Tibial nerve (tissue), 4 donors: ENCODE data around the gene TPPP. TPM values are rescaled to one million over a fixed set of nuclear protein-coding genes. Genes with fewer than 3 reads are reported as not detected.

Source experiments
- DNase-seq, 2 donors: peaks; one replicate each; pipeline ENCODE4 v3.0.0-alpha.2; 2019; ENCODE audit warnings: low spot score in 2 of 2
- H3K27ac ChIP-seq, 4 donors: fragments of 200-600 bp; sonication (generic) in 3 of 4; one replicate each; pipeline ENCODE4 v1.5.1; 2017 to 2019; ENCODE audit warnings: mild to moderate bottlenecking in 1 of 4
- H3K27me3 ChIP-seq, 2 donors: fragments of 200-600 bp; sonication (generic) in 1 of 2; one replicate each; pipeline versions ENCODE4 v1.5.1 to v1.6.0; 2017 to 2019
- H3K36me3 ChIP-seq, 3 donors: fragments of 200-600 bp; sonication (generic); one replicate each; pipeline ENCODE4 v1.5.1; 2018 to 2019
- H3K4me1 ChIP-seq, 4 donors: fragments of 200-600 bp; sonication (generic) in 3 of 4; one replicate each; pipeline ENCODE4 v1.5.1; 2017 to 2019
- H3K4me3 ChIP-seq, 4 donors: fragments of 200-600 bp; sonication (generic) in 3 of 4; one replicate each; pipeline ENCODE4 v1.5.1; 2017 to 2019; ENCODE audit warnings: mild to moderate bottlenecking in 1 of 4, moderate library complexity in 1 of 4
- H3K9me3 ChIP-seq, 4 donors: fragments of 200-600 bp; sonication (generic) in 3 of 4; one replicate each; pipeline ENCODE4 v1.5.1; 2017 to 2019
- EP300 ChIP-seq, 2 donors: sonication (generic); formaldehyde crosslinking; IDR thresholded peaks; one replicate each; pipeline ENCODE4 v1.6.1; 2017; ENCODE audit warnings: antibody characterized with exemption in 2 of 2, mild to moderate bottlenecking in 1 of 2
- POLR2A ChIP-seq, 2 donors: fragments of 450-650 bp; IDR thresholded peaks; one replicate each; pipeline ENCODE4 v1.6.1; 2017; ENCODE audit warnings: antibody characterized with exemption in 2 of 2, mild to moderate bottlenecking in 2 of 2, moderate library complexity in 2 of 2
- WGBS, 2 donors: methylation state at CpG; one replicate each; pipeline ENCODE4 v1.1.5; 2018; 5-methylcytosine and 5-hydroxymethylcytosine counted together
- total RNA-seq, 4 donors: library from RNA; depleted of rRNA; stranded (reverse); fragments of >200 nt; gene quantifications; one replicate each; pipeline ENCODE4 v1.1.0, GENCODE V29; 2016
- TF ChIP-seq, protein P1 (sequence below), 5 experiments: fragments of 200-600 bp in 3 of 5; fragments of 450-650 bp in 2 of 5; sonication (generic) in 3 of 5; IDR thresholded peaks; one replicate each; pipeline ENCODE4 v1.5.1; 2016 to 2019; ENCODE audit warnings: antibody characterized with exemption in 5 of 5, mild to moderate bottlenecking in 3 of 5, moderate library complexity in 2 of 5

TPPP gene
- total RNA-seq, 4 donors from 2014 or later = 1.7 to 5.5 (median 4.0) TPM

DNA sequence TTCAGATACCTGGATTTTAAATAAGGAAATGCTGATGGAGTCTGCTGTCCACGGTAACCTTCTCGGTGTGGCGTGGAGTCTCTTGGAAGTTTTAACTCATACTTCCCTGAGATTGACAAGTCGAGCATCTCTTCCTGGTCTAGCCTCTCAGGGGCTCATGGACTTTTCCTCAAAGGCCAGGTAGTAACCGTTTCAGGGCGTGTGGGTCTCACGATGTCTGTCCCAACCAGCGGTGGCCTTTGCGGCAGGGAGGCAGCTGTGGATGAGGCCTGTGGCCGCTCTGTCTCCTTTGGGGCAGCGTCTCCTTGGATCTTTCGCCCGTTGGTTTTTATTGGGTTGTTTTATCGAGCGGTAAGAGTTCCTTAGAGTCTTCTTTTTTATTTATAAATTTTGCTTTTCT is 48.2 kb downstream of the TPPP start:
- TF ChIP-seq, protein P1, sequence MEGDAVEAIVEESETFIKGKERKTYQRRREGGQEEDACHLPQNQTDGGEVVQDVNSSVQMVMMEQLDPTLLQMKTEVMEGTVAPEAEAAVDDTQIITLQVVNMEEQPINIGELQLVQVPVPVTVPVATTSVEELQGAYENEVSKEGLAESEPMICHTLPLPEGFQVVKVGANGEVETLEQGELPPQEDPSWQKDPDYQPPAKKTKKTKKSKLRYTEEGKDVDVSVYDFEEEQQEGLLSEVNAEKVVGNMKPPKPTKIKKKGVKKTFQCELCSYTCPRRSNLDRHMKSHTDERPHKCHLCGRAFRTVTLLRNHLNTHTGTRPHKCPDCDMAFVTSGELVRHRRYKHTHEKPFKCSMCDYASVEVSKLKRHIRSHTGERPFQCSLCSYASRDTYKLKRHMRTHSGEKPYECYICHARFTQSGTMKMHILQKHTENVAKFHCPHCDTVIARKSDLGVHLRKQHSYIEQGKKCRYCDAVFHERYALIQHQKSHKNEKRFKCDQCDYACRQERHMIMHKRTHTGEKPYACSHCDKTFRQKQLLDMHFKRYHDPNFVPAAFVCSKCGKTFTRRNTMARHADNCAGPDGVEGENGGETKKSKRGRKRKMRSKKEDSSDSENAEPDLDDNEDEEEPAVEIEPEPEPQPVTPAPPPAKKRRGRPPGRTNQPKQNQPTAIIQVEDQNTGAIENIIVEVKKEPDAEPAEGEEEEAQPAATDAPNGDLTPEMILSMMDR (IDR thresholded peaks at IDR 0.05) = no peak
- TF ChIP-seq POLR2A (IDR thresholded peaks at IDR 0.05) (no peak), EP300 (IDR thresholded peaks at IDR 0.05) (no peak)
- H3K27ac ChIP-seq = no peak overlapping the region
- DNase-seq = no peak
- H3K9me3 ChIP-seq = no peaks in the 10 kb centered on the region
- H3K36me3 ChIP-seq = peaks cover 0 to 73% (median 6%) of the 10 kb centered on the region in 3 donors
- no peaks in the 10 kb centered on the region for H3K4me1 ChIP-seq
- WGBS, 2 donors = 92 to 93% methylated on average over 15 of the region's 15 CpGs
- no peak overlapping the region for H3K4me3 ChIP-seq
- H3K27me3 ChIP-seq = no peaks in the 10 kb centered on the region

DNA sequence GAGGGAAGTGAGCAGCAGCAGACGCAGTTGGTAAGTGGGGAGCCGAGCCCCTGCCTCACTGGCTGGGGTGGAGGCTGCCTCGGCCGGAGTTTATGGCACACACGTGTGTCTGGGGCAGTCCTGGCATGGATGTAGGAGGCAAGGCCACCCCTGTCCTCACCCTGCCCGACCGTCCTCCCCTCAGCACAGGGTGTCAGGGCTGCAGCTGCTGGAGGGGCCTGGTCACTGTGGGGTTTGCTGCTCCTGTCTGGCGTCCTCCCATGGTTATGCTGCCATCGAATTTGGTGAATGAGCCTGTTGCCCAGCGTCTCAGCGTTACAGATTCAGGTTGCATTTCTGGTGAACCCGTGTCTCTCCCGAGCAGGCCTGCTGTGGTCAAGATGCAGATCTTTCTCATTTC is 48.6 kb downstream of the TPPP start:
- peaks cover 0 to 77% (median 6%) of the 10 kb centered on the region in 3 donors for H3K36me3 ChIP-seq

DNA sequence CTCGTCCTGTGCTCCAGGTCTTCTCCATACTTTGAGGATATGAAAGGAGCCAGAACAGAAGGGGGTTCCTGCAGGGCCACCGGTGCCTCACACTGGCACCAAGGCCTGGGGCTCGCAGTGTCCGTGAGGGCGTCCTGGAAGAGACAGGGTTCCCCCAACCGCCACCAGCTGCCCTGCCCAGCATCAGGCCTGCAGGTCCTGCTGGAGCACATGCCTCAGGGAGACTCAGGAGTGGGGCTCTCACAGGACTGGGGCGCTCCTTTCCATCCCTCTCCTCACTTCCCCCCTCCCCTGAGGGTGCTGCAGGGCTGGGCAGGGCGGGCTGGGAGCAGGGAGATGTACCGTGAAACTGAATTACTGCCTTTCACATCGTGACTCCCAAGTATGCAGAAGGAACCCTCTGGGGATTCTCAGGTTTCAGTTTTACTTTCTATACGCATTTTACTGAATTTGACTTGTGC is 49.3 kb downstream of the TPPP start:
- H3K27ac ChIP-seq = no peak overlapping the region
- DNase-seq = no peak
- 79 to 85% methylated on average over 6 to 11 of the region's 11 CpGs for WGBS, 2 donors
- H3K27me3 ChIP-seq = no peaks in the 10 kb centered on the region
- no peak for TF ChIP-seq POLR2A (IDR thresholded peaks at IDR 0.05)
- TF ChIP-seq, protein P1 (IDR thresholded peaks at IDR 0.05) = no peak
- no peak for TF ChIP-seq EP300 (IDR thresholded peaks at IDR 0.05)
- H3K36me3 ChIP-seq = peaks cover 0 to 84% (median 6%) of the 10 kb centered on the region in 3 donors
- H3K9me3 ChIP-seq = no peaks in the 10 kb centered on the region
- no peak overlapping the region for H3K4me3 ChIP-seq
- H3K4me1 ChIP-seq = no peaks in the 10 kb centered on the region

More for the DNA sequence above, 48.6 kb downstream of the TPPP start:
- no peak overlapping the region for H3K27ac ChIP-seq
- DNase-seq = no peak
- H3K4me1 ChIP-seq = no peaks in the 10 kb centered on the region
- no peak overlapping the region for H3K4me3 ChIP-seq
- 86 to 88% methylated on average over 13 of the region's 13 CpGs for WGBS, 2 donors
- TF ChIP-seq, protein P1 (IDR thresholded peaks at IDR 0.05) = no peak
- TF ChIP-seq EP300 (IDR thresholded peaks at IDR 0.05) (no peak), POLR2A (IDR thresholded peaks at IDR 0.05) (no peak)
- H3K27me3 ChIP-seq = no peaks in the 10 kb centered on the region
- H3K9me3 ChIP-seq = no peaks in the 10 kb centered on the region

DNA sequence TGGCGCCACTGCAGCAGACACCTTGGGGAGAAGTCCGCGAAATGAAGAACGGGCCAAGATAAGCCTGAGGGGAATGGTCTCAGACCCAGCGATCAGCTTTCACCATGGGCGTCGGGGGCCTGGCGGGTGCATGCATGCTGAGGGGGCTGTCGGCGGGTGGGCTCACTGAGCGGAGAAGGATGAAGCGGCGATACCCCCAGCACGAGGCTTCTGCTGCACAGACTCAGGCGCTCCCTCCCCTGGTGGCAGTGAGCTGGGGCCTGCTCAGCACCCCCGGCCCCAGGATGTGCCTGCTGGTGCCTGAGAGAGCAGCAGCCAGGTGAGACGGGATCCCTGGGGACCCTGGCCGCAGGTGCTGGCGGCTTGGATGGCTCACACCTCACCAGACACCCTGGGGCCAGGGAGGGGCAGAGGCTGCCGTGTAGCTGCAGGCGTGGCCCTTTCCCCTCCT is 49.8 kb downstream of the TPPP start:
- 92 to 94% methylated on average over 16 to 18 of the region's 21 CpGs for WGBS, 2 donors
- TF ChIP-seq POLR2A (IDR thresholded peaks at IDR 0.05) = no peak
- no peak for TF ChIP-seq EP300 (IDR thresholded peaks at IDR 0.05)
- TF ChIP-seq, protein P1 (IDR thresholded peaks at IDR 0.05) = no peak
- no peak overlapping the region for H3K27ac ChIP-seq
- H3K4me3 ChIP-seq = no peak overlapping the region
- H3K9me3 ChIP-seq = no peaks in the 10 kb centered on the region
- H3K36me3 ChIP-seq = peaks cover 0 to 89% (median 6%) of the 10 kb centered on the region in 3 donors
- no peaks in the 10 kb centered on the region for H3K27me3 ChIP-seq
- H3K4me1 ChIP-seq = no peaks in the 10 kb centered on the region
- DNase-seq = no peak

DNA sequence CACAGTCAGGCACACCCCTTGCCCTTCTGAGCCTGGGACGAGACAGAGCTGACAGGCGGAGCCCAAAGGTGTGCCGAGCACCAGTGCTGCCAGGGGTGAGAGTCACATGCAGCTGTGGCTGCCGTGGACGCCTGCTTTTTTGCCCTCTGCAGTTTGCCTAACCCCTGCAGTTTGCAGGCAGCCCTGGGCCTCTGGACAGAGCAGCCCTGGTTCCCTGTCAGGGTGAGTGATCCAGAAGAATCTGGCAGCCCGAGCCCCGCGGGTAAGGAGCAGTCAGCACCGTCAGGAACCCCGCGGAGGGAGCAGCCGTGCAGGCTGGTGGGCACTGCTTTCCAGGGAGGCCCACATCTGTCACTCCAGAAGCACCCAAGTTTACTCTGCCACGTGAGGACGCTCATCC is 50.7 kb downstream of the TPPP start:
- peaks cover 0 to 92% (median 1%) of the 10 kb centered on the region in 3 donors for H3K36me3 ChIP-seq

More for the DNA sequence above, 50.7 kb downstream of the TPPP start:
- WGBS, 2 donors = 94 to 95% methylated on average over 9 to 13 of the region's 14 CpGs
- Histone ChIP-seq H3K27ac (no peak overlapping the region), H3K4me3 (no peak overlapping the region), H3K27me3 (no peaks in the 10 kb centered on the region), H3K9me3 (no peaks in the 10 kb centered on the region), H3K4me1 (no peaks in the 10 kb centered on the region)
- TF ChIP-seq EP300 (IDR thresholded peaks at IDR 0.05) (no peak), POLR2A (IDR thresholded peaks at IDR 0.05) (no peak)
- TF ChIP-seq, protein P1 (IDR thresholded peaks at IDR 0.05) = no peak
- no peak for DNase-seq
